GM18519 (cell line): Measurements from ENCODE around the gene TSPAN7.

Experiments
- ATAC-seq: cut with Tn5 transposase; IDR thresholded peaks from one replicate; pipeline ENCODE4 v1.9.1; 2021; ENCODE audit warnings: mild to moderate bottlenecking, moderate library complexity; ENCODE audit not compliant: unreplicated experiment, low FRiP score

The TSPAN7 gene

DNA sequence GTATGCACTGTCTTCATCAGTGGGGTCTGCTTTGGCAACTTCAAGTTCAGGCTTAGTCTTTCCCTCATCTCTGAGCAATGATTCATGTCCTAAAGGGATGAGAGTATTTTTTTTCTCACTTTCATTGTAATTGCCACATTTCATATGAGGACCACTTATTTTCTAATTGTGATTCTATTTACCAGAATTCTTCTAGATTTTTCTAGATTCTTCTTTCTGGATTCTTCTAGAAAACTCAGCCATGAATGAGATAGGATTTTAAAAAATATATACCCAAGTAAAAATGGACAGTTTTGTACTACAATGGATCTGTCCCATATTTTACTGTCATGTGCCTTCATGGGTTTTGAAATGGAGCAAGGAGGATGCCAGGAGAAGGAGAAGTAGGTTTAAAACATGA is 78.4 kb downstream of the TSPAN7 start:
- no peak for ATAC-seq

DNA sequence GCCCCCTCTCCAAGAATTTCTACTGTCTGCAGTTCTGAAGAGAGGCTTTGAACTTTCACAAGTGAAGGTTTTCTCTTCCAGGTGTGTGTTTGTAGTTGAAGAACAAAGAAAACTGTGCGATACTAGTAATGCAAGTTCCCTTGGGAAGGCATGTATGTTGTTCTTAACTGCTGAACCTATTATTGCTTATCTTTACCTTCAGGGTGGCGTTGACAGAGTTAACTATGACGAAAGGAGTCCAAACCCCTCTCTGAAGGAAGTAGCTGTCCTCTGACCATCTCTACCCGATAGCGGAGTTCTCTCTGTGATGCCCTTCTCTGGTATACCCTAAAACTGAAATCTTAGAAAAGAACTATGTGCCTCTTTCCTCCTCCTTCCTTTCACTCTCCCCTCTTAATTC is 79.9 kb downstream of the TSPAN7 start:
- ATAC-seq = no peak

DNA sequence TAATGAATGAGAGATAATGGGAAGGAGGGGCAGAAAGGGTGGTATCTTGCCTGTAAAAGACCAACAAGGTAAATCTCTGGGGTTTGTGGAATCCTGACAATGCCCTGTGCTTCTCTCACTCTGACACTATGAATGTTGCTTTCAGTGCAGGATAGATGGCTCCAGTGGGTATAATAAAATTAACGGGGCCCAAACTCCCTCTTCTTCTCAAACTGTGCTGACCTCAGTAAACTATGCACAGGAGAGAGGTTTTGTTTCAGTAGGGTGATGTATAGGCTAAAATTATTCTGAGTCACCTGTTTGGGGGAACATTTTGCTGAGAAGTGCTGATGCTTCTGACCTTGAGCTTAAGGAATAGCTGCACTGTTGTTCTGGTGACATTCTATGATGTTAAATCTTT is 82.6 kb downstream of the TSPAN7 start:
- no peak for ATAC-seq

DNA sequence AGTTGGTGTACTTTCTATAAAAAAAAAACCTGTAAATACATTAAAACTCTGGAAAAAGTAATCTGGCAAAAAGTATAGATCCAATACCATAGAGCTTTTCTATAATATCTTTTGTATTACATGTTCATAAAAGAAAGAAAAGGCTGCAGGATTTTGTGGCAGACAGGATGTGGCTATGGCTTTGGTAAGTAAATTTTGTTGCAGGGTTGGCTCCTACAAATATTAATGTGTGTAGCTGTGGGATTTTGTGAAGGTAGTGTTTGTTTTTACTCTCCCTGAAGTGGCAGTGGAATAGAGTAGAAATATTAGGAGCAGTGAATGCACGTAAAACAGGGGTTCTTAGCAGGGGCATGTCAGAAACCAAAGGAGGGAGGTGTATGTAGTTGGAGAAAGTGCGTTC is 84.8 kb downstream of the TSPAN7 start:
- ATAC-seq = no peak

DNA sequence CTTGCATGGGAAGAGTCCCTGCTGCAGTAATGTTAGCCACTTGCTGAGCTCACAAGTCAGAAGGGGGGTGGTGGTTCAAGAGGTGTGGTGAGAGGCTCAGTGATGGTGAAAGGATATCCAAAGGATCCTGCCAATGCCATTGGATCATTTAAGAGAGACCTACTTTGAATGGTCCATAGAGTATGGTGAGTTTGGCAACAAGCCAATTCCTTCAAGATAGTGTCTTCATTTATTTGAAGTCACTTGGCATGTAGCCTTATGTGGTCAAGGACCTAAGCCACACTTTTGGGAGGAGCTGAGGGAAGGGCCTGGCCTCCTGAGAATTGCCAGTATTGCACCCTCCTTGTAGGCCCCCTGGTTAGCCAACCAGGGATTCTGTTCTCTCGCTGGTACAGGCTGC is 87.9 kb downstream of the TSPAN7 start:
- no peak for ATAC-seq

DNA sequence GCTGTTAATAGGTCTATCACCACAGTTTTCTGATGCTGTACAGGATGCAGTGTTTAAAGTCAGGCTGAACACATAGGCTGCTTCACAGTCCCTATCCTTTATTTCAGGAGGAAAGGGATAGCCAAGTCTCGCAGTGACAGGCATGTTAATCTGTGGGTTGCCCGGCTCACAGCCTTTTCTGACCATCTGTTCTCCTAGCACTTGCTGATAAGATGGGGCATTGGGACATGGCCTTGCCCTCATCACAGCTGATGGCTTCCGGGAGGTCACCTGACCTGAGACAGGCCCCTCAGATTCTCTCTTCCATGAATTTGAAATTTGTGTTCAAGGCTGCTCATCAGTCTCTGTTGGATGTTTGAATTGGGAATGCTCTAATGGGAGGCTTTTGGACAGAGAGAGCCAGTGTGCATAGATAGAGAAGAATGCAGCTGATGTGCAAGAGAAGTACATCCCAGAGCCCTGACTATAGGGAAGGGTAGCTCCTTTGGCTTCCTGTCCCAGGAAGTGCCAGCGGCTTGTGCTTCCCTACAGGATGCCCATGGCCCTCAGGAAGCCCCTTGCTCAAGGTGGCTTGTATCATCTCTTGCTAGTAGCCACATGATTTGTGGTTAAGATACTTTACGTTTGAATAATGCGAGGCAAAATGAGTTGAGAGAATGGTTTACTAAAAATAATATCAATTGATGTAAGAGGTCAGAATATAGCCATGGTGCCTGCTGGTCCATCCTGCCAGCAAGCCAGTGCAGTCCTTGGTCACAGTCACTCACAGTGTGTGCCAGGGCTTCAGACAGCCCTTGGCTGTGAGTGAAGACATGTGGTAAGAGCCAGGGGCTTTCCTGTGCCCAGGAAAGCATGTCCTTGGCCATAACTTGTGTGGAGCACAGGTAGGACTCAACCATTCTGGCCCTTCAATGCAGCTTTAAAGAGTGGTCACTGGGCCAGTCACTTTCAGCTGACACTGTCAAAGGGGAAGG is 88.6 kb downstream of the TSPAN7 start:
- no peak for ATAC-seq

GRCh38 chrX:38651625-38652601 is 90.6 kb downstream of the TSPAN7 start:
- ATAC-seq = peak; percentile 52

DNA sequence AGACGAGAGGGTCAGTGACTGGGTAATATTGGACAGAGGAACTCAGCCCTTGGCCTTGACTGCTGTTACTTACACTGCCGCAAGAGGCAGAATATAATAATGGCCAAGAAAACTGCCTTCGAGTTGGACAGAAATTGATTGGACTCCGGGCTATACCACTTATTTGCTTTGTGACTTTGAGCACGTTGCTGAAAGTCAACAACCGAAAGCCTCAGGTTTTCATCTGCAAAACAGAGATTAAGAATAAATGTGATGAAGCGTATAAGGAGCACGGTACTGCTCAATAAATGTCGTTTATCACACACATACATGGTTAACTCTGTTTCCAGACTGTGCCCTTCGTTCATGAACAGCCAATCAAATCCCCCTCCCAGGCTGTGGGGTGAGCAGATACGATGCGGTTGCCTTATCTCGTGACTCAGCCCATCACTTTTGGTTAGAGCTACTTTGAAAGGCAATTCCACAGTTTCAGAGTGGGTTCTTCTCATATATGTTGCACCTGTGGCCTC is 91.6 kb downstream of the TSPAN7 start:
- no peak for ATAC-seq

GRCh38 chrX:38654302-38654701 is 93.0 kb downstream of the TSPAN7 start:
- ATAC-seq = no peak

DNA sequence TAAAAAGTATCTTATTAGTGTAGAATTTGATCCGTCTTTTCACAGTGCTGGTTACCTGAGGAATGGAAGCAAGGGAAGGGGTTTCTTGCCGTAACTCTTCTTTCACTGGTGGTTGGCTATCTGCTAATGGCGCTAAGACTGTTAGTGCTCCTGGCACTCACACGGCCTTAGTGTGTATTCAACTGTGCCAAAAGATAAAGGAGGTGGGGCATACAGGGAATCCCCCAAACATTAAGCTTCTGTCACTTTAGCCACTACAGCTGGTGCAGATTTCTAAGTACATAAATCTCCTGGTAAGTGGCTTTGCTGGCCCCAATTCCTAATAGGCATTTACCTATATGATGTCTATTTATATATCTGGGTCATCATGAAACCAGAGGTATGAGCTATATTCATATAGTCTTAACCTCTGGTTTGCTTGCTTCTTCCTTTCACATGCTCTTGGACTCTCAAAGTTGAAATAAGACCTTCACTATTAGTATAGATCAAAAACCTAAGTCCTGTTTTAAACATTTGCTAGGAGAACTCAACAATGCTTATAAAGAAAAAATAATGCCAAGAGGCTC is 95.1 kb downstream of the TSPAN7 start:
- no peak for ATAC-seq

DNA sequence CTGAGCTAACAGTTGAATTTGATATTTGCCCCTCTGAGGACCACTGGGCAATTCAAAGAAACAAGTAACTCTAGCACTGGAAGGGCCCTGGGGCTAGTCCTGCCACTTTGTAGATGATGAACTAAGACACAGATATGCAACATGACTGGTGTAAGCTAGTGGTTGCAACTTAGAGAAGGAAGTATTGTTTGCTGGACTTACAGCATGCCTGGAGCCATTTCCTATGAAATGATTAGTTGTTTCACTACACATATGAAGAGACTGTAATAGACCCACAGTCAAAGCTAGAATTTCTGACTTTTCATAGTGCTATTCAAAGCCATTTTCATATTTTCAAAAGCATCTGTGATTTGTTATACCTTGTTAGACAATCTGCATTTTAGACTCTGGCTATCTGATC is 96.2 kb downstream of the TSPAN7 start:
- peak; percentile 76 for ATAC-seq

GRCh38 chrX:38660395-38661102 is 99.2 kb downstream of the TSPAN7 start:
- ATAC-seq = no peak

DNA sequence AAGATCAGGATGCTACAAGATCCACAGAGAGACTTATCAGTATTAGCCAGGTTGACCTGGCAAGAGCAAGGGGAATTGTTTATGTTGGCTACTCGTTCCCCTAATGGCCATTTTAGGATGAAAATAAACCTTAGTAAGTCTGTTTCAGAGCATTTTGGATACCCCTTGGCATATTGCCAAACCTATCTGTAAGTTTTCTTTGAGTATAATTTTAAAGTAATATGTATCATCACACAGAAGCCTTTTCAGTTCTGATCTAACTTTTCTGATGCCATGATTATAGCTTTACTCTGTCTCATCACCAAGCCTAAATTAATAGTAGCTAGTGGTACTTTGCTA is 99.7 kb downstream of the TSPAN7 start:
- no peak for ATAC-seq

DNA sequence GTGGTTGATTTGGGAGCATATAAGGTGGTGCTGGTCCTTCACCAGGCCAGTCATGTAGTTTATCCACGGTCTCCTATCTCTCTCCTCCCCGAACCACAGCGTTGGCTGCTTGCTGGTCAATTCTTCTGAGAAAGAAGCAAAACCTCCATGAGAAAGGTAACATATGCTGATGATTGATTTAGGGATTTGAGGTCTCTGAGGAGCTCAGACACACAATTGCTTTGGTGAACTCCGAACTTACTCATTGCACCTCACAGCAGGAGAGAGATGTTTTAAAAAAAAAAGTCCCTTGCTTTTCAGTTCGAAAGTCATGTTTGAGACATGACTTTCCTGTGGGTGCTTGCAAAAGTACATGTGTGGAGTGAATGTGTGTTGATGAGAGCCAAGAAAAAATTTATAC is 100.2 kb downstream of the TSPAN7 start:
- no peak for ATAC-seq

DNA sequence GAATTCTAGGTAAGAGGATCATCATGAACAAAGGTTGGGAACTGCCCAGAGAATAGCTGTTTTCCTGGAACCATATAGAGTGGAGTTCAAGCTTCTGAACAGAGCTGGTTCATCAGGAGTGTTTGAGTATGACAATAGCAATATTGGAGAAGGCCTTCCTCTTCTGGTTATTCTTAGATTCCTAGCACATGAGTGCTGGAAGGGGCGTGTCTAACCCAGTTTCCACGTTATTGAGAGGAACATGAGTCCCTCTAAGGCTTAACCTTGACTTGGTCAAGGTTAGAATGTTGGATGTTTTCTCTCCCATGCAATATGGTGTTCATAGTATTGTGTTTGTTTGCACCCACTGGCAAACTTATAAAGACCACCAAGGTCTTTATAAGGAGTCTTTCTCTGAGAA is 101.3 kb downstream of the TSPAN7 start:
- no peak for ATAC-seq

DNA sequence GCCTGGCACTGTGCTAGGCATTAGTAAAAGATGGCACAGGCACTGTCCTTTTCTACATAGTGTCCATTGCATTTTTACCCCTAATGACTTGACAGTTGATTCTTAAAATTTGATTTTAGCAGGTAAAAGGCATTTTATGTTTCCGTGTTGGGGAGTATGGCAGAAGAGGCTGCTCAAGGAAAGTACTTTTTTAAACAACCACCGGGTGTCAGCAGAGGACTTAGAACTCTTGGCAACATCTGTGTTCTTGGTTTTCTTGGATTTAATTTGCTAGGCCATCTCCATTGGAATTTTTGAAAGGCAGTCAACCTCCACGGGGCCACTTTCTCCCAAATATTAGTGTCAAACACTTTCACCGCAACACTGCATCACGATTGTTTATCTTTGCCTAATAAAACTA is 102.9 kb downstream of the TSPAN7 start:
- no peak for ATAC-seq

GRCh38 chrX:38666909-38667308 is 105.6 kb downstream of the TSPAN7 start:
- no peak for ATAC-seq

- no peak for ATAC-seq
Observed at GRCh38 chrX:38668771-38669170, 107.4 kb downstream of the TSPAN7 start.

DNA sequence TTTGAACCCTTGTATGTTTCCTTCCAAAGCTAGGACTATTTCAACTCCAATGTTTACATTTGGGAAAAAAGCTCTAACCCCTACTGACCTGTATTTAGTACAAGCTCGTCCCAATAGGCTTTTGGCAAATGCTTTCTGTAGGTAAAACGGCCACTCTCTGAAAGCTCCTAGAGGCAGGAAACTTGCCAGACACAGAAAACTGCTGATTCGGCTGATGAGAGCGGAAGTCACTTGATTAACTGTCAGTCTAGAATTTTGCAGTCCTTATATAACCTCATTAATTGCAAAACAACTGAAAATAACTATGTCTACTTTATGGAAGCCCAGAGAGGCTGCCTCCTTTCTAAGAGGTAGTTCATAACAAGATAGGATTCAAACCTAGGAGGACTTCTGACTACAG is 108.1 kb downstream of the TSPAN7 start:
- no peak for ATAC-seq

DNA sequence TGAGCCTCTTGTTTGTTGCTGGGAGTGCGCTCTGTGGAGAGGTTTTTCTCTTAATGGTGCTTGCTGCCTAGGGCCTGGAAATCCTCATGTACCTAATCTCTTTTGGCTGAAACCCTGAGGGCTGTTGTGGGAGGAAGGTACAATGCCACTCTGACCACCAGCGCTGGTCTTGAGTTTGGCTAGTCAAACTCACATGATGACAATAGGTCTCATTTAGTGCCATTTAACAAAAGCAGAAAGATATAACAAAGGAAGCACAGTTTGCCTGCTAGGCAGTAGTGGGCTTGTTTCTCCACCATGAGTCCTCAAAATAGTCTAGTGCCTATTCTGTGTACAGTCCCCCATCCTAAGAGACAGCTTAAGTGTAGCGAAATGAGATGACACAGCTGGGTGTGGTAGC is 111.3 kb downstream of the TSPAN7 start:
- no peak for ATAC-seq
